ENCODE data around the gene TMEM115. TPM values are rescaled to one million over a fixed set of nuclear protein-coding genes. Genes with fewer than 3 reads are reported as not detected.

Gene TMEM115
- total and polyA plus RNA-seq, 10 of the 15 experiments (the other 5 are each of a cell fraction or from before 2014, with no cell fraction given) = 1.9 to 18.7 (median 13.2) TPM

- no peak for TF ChIP-seq ZNF622 (IDR thresholded peaks at IDR 0.05)
- no peak for TF ChIP-seq BCL3 (IDR thresholded peaks at IDR 0.05; ENCODE audit: borderline replicate concordance, insufficient read depth, low read depth, low read length, poor library complexity, severe bottlenecking)
- TF ChIP-seq YY1 (IDR thresholded peaks at IDR 0.05; ENCODE audit: low read depth, low read length) = no peak
- TF ChIP-seq PBX3 (IDR thresholded peaks at IDR 0.05; ENCODE audit: insufficient replicate concordance, low read depth, low read length) = no peak
- no peak; the same call in 1 of the 2 replicates for TF ChIP-seq GATAD2B (conservative IDR thresholded peaks at IDR 0.05; ENCODE audit: low read depth)
- no peak for TF ChIP-seq SPI1 (IDR thresholded peaks at IDR 0.05; ENCODE audit: borderline replicate concordance, insufficient read depth, low read depth, low read length)
- TF ChIP-seq JUNB (IDR thresholded peaks at IDR 0.05) = no peak
- TF ChIP-seq STAT3 (IDR thresholded peaks at IDR 0.05; ENCODE audit: low read depth, low read length) = no peak
- TF ChIP-seq RCOR1 (conservative IDR thresholded peaks at IDR 0.05; ENCODE audit: low read depth, low read length) = no peak
- peak; percentile 81 for TF ChIP-seq JUND (IDR thresholded peaks at IDR 0.05; ENCODE audit: low read depth, low read length)
- no peak for TF ChIP-seq PML (IDR thresholded peaks at IDR 0.05; ENCODE audit: low read length)
- peak; percentile 92 for TF ChIP-seq POLR2A (IDR thresholded peaks at IDR 0.05; ENCODE audit: low read depth, low read length)
- peak; percentile 88 for TF ChIP-seq E2F4 (IDR thresholded peaks at IDR 0.05; ENCODE audit: low read depth, low read length)
- TF ChIP-seq BRCA1 (IDR thresholded peaks at IDR 0.05; ENCODE audit: low read depth, low read length) = no peak
- no peak for TF ChIP-seq TARDBP (IDR thresholded peaks at IDR 0.05; ENCODE audit: borderline replicate concordance)
- TF ChIP-seq CEBPB (IDR thresholded peaks at IDR 0.05; ENCODE audit: borderline replicate concordance in 1 of 2, low read depth in 2 of 2, low read length in 2 of 2) = no peak
- no peak for TF ChIP-seq SUZ12 (IDR thresholded peaks at IDR 0.05; ENCODE audit: unreplicated experiment)
- no peak for TF ChIP-seq NR2C1 (IDR thresholded peaks at IDR 0.05)
- TF ChIP-seq MEF2A (IDR thresholded peaks at IDR 0.05; ENCODE audit: insufficient read depth, low read depth, low read length) = no peak
- TF ChIP-seq EZH2 (IDR thresholded peaks at IDR 0.05; ENCODE audit: borderline replicate concordance, control insufficient read depth, low read depth, low read length) = no peak
- no peak for TF ChIP-seq RUNX3 (IDR thresholded peaks at IDR 0.05; ENCODE audit: low read length)
- TF ChIP-seq GABPA (IDR thresholded peaks at IDR 0.05; ENCODE audit: low read depth) = no peak
- peak; percentile 60 for TF ChIP-seq SP1 (IDR thresholded peaks at IDR 0.05; ENCODE audit: low read depth, low read length)
- no peak for TF ChIP-seq HDAC6 (IDR thresholded peaks at IDR 0.05; ENCODE audit: unreplicated experiment)
- TF ChIP-seq SMAD5 (IDR thresholded peaks at IDR 0.05; ENCODE audit: low read depth) = peak; percentile 56; the same call in 1 of the 2 replicates
- 0 out of 4 replicates have a peak, but pooled peaks of 1 of the 2 experiments have one; percentile 33 for TF ChIP-seq EP300 (IDR thresholded peaks at IDR 0.05; ENCODE audit: borderline replicate concordance in 1 of 2, control insufficient read depth in 1 of 2, low read depth in 2 of 2, low read length in 2 of 2)
Observed at GRCh38 chr3:50337175-50337861, 22.0 kb downstream of the TMEM115 start (continued).
